ENCODE results near the gene CNIH2. TPM values are rescaled to one million over a fixed set of nuclear protein-coding genes. Genes with fewer than 3 reads are reported as not detected.
"Not testable (repeated sequence)": the region's sequence is repeated elsewhere in the genome, so short reads cannot be mapped to it uniquely, and the experiment has no call there.

CNIH2 gene
- total RNA-seq, 1 donor from 2014 or later, result 33.1 TPM

- no peak for DNase-seq
These were observed 37.5 kb downstream of the CNIH2 start for GRCh38 chr11:66315498-66315885.

- no peak for DNase-seq
These were observed 38.2 kb downstream of the CNIH2 start for GRCh38 chr11:66315921-66316811.

- no peak for DNase-seq
These were observed 38.9 kb downstream of the CNIH2 start, which contains the start of gene CD248 for GRCh38 chr11:66316849-66317251. TSS of gene CD248 (minus strand) at chr11:66317044. CDS start at chr11:66317027, 17 bp downstream.

- DNase-seq, result no peak
These were observed 39.3 kb downstream of the CNIH2 start for GRCh38 chr11:66317322-66317722.

GRCh38 chr11:66317723-66318599, 40.0 kb downstream of the CNIH2 start:
- peak; percentile 30 for DNase-seq

GRCh38 chr11:66318600-66318970, 40.6 kb downstream of the CNIH2 start:
- no peak for DNase-seq

GRCh38 chr11:66320289-66320688, 42.3 kb downstream of the CNIH2 start:
- DNase-seq, result not testable (repeated sequence)

GRCh38 chr11:66320748-66321147, 42.8 kb downstream of the CNIH2 start:
- not testable (repeated sequence) for DNase-seq

GRCh38 chr11:66321606-66322005, 43.6 kb downstream of the CNIH2 start:
- DNase-seq, result no peak

GRCh38 chr11:66322732-66323427, 44.9 kb downstream of the CNIH2 start:
- DNase-seq, result no peak

GRCh38 chr11:66323684-66324083, 45.7 kb downstream of the CNIH2 start:
- DNase-seq, result no peak

- DNase-seq, result no peak
These were observed 46.7 kb downstream of the CNIH2 start for GRCh38 chr11:66324664-66325063.

GRCh38 chr11:66325263-66325671, 47.3 kb downstream of the CNIH2 start:
- no peak for DNase-seq

GRCh38 chr11:66326261-66327111, 48.5 kb downstream of the CNIH2 start:
- no peak for DNase-seq

- DNase-seq, result no peak
These were observed 49.4 kb downstream of the CNIH2 start for GRCh38 chr11:66327171-66328030.

GRCh38 chr11:66328031-66328301, 50.0 kb downstream of the CNIH2 start:
- DNase-seq, result no peak

- peak; percentile 27 for DNase-seq
These were observed 50.5 kb downstream of the CNIH2 start for GRCh38 chr11:66328302-66329144.

- DNase-seq, result no peak
These were observed 51.2 kb downstream of the CNIH2 start for GRCh38 chr11:66329165-66329673.

GRCh38 chr11:66330931-66331330, 53.0 kb downstream of the CNIH2 start:
- DNase-seq, result no peak

Data from occipital lobe (tissue), 2 donors.